HG02763 (cell line): ENCODE data around the gene GREM1.

ENCODE experiments used
- ATAC-seq: cut with Tn5 transposase; IDR thresholded peaks from one replicate; pipeline ENCODE4 v1.9.1; 2021; ENCODE audit warnings: mild to moderate bottlenecking, moderate library complexity; ENCODE audit not compliant: unreplicated experiment

The GREM1 gene

DNA sequence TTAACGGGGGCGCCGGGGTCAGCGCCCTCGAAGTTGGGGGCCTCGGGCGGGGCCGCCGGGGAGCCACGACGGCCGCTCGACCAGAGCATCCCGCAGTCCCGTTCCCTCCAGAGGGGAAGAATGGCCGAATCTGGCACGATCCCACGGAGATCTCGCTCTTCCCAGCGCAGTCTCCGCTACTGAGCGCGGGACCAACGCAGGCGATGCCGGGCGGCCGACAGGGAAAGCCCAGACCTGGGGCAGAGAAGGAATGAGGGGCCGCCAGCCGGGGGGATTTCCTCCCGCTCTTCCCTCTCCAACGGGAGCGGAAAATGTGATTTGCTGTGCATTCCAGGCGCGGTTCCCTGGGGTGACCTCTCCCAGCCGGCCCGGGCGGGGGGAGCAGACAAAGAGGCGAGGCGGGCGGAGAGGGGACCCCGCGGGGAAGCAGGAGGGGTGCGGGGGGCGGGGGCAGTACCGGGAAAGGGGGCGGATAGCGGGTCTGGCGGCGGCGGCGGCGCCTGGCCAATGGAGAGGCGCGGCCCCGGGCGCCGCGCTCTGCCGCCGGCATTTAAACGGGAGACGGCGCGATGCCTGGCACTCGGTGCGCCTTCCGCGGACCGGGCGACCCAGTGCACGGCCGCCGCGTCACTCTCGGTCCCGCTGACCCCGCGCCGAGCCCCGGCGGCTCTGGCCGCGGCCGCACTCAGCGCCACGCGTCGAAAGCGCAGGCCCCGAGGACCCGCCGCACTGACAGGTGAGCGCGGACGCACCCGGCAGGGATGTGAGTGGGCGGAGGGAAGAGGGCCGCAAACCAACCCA lies at the start of gene GREM1:
Gene GREM1 (plus strand): TSS at position 579 of the 801 bp plus-strand sequence. CDS start 12,687 bp downstream, outside the sequence.
- no peak for ATAC-seq

- no peak for ATAC-seq
These were observed 48.9 kb upstream of the GREM1 start for GRCh38 chr15:32668942-32669341.

DNA sequence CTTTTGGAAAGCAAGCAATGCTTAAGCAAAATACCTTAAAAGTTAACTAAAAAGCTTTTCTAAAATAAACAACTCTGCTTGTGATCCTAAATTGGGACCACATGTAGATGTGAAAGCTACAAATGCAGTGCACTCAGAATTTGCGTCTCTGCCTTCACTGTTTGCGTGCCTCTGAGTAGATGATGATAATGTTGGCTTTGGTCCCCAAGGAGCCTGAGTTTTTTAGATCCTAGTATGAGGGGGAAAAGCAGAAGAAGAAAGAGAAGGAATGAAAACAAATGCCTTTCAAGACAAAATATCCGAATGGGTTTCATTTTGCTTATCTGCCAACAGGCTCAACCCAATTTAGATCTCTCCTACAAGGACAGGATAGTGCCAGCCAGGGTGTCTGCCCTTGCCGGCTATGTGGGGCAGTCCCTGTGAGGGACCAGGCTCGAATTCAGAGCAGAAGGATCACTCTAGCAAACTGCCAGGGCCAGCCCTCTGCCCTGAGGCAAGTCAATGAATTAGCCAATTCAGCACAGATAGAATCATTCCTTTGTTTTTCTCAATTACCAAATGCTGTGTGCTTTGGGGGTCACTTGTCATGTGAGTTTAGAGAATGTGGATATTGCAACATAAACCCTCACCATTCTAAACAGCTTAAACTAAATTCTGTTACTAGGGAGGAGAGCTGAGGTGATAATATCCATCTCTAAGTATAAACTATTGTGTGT lies 47.8 kb upstream of the GREM1 start:
- no peak for ATAC-seq

DNA sequence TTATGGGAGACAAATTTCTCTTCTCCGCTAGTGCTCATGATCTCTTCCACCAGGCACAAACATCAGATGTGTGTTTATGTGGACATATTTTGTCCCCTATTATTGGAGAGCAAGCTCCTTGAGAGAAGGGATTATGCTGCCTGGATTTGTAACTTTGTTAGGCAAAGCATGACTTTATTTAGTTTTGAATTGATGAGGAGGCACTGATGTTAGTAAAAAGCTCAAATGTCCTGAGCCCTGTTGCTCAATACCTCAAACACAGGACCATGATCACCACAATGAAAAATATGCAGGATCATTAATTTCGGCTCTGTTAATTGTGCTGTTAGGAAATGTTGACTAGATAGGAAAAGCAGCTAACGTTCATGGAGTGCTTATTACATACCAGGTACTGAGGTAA lies 47.2 kb upstream of the GREM1 start:
- no peak for ATAC-seq

DNA sequence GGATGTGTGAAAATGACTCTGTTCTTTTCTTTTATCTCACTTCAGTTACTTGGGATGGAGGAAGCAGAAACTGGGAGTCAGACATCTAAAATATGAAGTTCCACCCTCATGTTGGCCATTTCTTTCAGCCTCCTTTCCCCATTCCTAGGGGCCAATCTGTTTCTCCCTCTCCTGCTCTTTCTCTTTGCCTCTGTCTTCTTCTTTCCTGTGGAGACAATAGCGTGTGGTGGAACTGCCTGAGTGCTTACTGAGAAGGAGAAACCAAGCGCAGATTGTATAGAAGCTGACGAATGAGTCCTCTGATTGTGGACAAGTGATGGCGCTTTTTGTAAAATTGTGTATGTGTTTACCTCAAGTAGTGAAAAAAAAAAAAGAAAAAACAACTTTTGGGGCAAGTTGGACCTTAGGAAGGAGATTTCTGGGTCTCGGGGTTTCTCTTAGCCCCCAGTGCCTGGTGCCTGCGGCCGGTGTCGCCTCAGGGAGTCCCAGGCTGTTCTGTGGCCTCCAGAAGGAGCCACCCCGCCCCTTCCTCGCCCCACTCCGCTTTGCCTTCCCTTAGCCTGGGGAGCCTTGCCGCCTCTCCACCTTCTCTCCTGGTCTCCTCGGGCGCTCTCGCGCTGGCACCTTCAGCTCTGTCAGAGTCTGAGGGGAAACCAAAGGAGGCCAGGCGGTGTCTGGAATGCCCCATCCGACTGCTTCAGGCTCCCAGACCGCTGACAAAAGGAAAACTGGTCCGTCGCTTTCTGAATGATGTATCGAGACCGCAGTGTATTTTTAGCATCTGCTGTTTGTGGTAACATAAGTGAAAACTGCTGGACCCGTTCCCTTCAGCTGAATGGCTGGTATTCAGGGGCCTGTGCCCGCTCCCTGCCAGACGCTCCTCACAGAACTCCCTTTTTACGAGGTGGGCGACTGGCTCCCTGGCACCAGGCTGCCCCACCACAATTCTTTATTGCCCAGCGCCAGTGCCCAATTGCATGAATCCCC lies 46.2 kb upstream of the GREM1 start:
- ATAC-seq: no peak

DNA sequence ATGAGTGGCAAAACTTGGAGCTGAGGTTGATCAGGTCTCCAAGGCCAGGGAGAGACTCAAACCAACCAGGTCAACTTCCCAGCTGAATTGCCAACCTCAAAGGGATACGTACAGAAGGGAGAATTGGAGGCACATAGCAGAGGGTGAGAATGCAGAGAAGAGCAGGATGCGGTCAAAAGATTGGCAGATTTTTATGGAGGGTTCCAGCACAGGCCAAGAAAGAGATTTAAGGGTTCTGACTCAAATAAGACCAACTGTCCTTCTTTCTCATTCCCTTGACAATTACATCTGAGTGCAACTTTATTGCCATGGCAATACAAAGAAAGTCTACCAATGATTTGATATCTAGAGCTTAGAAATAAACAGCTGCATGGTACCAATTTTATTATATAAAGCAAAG lies 43.1 kb upstream of the GREM1 start:
- no peak for ATAC-seq

- ATAC-seq: no peak
These were observed 42.3 kb upstream of the GREM1 start for GRCh38 chr15:32675466-32675865.

- no peak for ATAC-seq
These were observed 41.6 kb upstream of the GREM1 start for GRCh38 chr15:32676169-32676568.

DNA sequence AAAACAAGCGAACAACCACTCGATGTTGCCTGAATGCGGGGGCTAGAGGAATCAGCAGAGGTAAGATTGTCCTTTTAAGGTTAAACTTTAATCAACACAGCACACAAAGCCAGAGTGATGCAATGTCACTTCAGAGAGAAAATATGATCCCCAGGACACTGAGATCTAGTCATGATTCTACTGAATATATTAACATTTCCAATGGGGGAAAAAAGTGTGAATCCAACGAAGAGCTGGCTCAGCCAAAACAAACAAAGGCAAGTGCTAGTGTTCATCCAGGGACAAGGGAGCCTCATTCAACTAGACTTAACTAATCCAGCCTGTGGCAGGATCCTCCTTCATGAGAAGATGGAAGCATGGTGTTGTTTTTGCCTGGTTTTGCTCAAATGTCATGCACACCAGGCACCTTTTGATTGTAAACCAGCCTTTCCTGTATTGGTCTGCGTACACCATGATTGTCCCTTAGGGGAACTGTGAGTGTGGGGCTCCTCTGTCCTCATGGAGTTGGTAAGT lies 40.5 kb upstream of the GREM1 start:
- no peak for ATAC-seq

GRCh38 chr15:32679298-32679690 lies 38.5 kb upstream of the GREM1 start:
- no peak for ATAC-seq

GRCh38 chr15:32682569-32682968 lies 35.2 kb upstream of the GREM1 start:
- ATAC-seq: no peak

GRCh38 chr15:32682977-32683630 lies 34.7 kb upstream of the GREM1 start:
- no peak for ATAC-seq

DNA sequence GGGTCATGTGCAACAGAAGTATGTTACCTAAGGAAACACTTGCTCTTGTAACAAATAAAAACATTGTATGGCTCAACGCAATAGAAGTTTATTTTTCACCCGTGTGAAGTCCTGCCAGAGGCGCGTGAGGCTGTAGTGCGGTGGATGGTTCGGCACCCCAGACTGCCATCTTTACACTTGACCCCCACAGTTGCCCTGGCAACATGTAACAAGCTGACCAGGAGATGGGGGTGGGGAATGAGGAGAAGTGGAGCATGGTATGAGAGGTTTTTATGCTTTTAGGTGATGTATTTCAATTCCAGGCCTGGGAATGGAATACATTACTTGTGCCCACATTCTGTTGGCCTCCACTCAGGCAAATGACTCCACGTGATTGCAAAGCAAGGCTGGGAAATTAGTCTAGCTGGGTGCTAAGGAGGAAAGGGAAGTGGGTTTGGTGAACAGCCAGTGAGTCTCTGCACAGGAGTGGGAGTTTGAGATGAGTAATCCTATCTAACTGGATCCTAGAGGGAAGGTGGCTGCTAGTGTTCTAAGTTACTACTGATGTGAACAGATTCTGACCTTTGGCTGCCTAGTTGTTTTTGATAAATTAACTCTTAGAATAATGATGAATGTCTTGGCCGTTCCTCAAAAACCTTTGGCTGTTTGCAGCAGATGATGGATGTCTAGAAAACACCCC lies 33.8 kb upstream of the GREM1 start:
- no peak for ATAC-seq

DNA sequence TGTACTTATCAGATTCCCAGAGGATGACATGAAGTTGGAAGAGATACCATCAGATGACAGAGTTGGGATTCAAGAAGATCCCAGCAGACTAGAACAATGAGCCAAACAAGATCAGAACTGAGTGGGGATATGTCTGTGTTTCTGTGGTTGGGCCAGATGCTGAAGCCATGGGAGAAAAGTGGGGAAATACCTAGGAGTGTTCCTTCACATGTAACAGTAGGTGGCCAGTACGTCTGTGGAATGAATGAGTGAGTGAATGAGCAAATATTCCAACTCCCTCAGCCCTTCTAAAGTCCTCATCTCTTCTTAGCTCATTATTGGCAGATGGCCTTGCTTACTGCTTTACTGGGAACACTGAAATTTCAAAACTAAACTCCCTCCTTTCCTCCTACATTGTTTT lies 32.2 kb upstream of the GREM1 start:
- no peak for ATAC-seq

GRCh38 chr15:32687556-32687955 lies 30.2 kb upstream of the GREM1 start:
- ATAC-seq: no peak

- ATAC-seq: no peak
These were observed 29.6 kb upstream of the GREM1 start for GRCh38 chr15:32688151-32688639.

GRCh38 chr15:32690941-32691688 lies 26.7 kb upstream of the GREM1 start:
- ATAC-seq: no peak

- ATAC-seq: no peak
These were observed 26.1 kb upstream of the GREM1 start for GRCh38 chr15:32691689-32692038.

DNA sequence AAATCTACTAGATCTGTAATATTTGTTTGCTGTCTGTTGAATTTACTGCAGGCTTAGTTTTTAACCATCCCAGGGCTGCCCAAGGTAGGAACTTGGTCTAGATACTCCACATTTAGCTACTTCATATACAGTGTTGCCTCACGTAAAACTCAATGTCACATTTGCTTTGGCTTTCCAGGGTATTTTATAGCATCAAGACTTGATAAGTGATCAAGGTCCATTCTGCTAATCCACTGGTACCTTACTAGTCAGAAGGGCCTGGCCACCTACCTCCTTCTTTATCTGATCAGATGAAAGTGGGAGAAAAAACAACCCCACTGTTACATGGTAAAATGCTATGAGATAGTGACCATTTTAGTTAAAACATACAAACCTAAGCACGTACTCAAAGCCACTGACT lies 25.5 kb upstream of the GREM1 start:
- no peak for ATAC-seq
